IMR-90 (cell line): ENCODE measurements around the gene WNK4. TPM values are rescaled to one million over a fixed set of nuclear protein-coding genes. Genes with fewer than 3 reads are reported as not detected.

Experiments used
- ATAC-seq: fragments of 200-7000 bp; cut with Tn5 transposase; 2 replicates; pipeline ENCODE4 v1.9.1; 2020; ENCODE audit warnings: low read depth, mild to moderate bottlenecking, moderate library complexity
- BruUV-seq: library from RNA; stranded (reverse); fragments of 400-500 nt; replicated peaks from 2 replicates; lab custom pipeline; 2021; lab: Mats Ljungman, UMichigan
- CTCF ChIA-PET: fragments of 300-600 bp; formaldehyde crosslinking; extraction: SDS; loops from one replicate; lab custom pipeline; 2021; ENCODE audit warnings: antibody characterized with exemption; lab: Yijun Ruan, JAX
- POLR2A ChIA-PET: fragments of 300-600 bp; sonication (Branson Sonifier 250); formaldehyde crosslinking; loops from one replicate; lab custom pipeline; 2022; ENCODE audit warnings: antibody characterized with exemption; ENCODE audit not compliant: unreplicated experiment; lab: Charles Lee
- DNase-seq: peaks from one replicate; pipeline ENCODE4 v3.0.0; 2013
- H2AFZ ChIP-seq: replicated peaks from 2 replicates; pipeline ENCODE3; 2013; ENCODE audit warnings: low read length, mild to moderate bottlenecking; ENCODE audit not compliant: poor library complexity
- H2AK5ac ChIP-seq: 2 replicates; pipeline ENCODE4 v1.6.1; 2013; ENCODE audit warnings: low read depth, low read length, inconsistent platforms
- H2AK9ac ChIP-seq: replicated peaks from 2 replicates; pipeline ENCODE3; 2013; ENCODE audit warnings: mild to moderate bottlenecking, low read depth, low read length, moderate library complexity; ENCODE audit not compliant: poor library complexity
- H2BK120ac ChIP-seq: 2 replicates; pipeline ENCODE4 v1.6.1; 2013; ENCODE audit warnings: low read depth, low read length, inconsistent platforms
- H2BK15ac ChIP-seq: 3 replicates; pipeline ENCODE4 v1.6.1; 2013; ENCODE audit warnings: low read depth, low read length, inconsistent platforms
- H2BK20ac ChIP-seq: 2 replicates; pipeline ENCODE4 v1.6.1; 2013; ENCODE audit warnings: low read depth, mild to moderate bottlenecking, inconsistent platforms, low read length, moderate library complexity
- H2BK5ac ChIP-seq: 2 replicates; pipeline ENCODE4 v1.6.1; 2013; ENCODE audit warnings: mild to moderate bottlenecking, low read depth, low read length, inconsistent platforms; ENCODE audit not compliant: poor library complexity, severe bottlenecking
- H3K14ac ChIP-seq: replicated peaks from 2 replicates; pipeline ENCODE4 v1.6.1; 2013; ENCODE audit warnings: low read depth, low read length, inconsistent platforms
- H3K18ac ChIP-seq: 2 replicates; pipeline ENCODE4 v1.6.1; 2013; ENCODE audit warnings: low read depth, low read length, control low read depth
- H3K23ac ChIP-seq: 2 replicates; pipeline ENCODE4 v1.6.1; 2013; ENCODE audit warnings: low read depth, low read length, inconsistent platforms
- H3K27ac ChIP-seq: 2 replicates; pipeline ENCODE4 v1.5.1; 2013; ENCODE audit warnings: mild to moderate bottlenecking, control low read depth, low read length; ENCODE audit not compliant: insufficient read depth
- H3K27me3 ChIP-seq: 2 replicates; pipeline ENCODE4 v1.6.1; 2013; ENCODE audit warnings: low read length; ENCODE audit not compliant: control insufficient read depth, insufficient read depth
- H3K36me3 ChIP-seq: 2 replicates; pipeline ENCODE4 v1.6.1; 2013; ENCODE audit warnings: low read length, mixed read lengths; ENCODE audit not compliant: control insufficient read depth, insufficient read depth
- H3K4ac ChIP-seq: 2 replicates; pipeline ENCODE4 v1.6.1; 2013; ENCODE audit warnings: low read depth, low read length, inconsistent platforms
- H3K4me1 ChIP-seq: 2 replicates; pipeline ENCODE4 v1.6.1; 2013; ENCODE audit warnings: low read length, mixed read lengths; ENCODE audit not compliant: control insufficient read depth, insufficient read depth
- H3K4me2 ChIP-seq: 2 replicates; pipeline ENCODE4 v1.6.1; 2013; ENCODE audit warnings: low read depth, mild to moderate bottlenecking, control low read depth, low read length, moderate library complexity
- H3K4me3 ChIP-seq: 2 replicates; pipeline ENCODE4 v1.5.1; 2013; ENCODE audit warnings: low read depth, mild to moderate bottlenecking, control low read depth, low read length, moderate library complexity; ENCODE audit not compliant: insufficient read depth
- H3K56ac ChIP-seq: 2 replicates; pipeline ENCODE4 v1.6.1; 2013; ENCODE audit warnings: low read length, inconsistent platforms; ENCODE audit not compliant: insufficient read depth; ENCODE audit errors: extremely low read depth
- H3K79me1 ChIP-seq, 2 experiments: 2 replicates each; pipeline ENCODE4 v1.6.1; 2013; ENCODE audit warnings: low read length in 2 of 2, inconsistent platforms in 1 of 2, low read depth in 1 of 2
- H3K9ac ChIP-seq: 2 replicates; pipeline ENCODE4 v1.6.1; 2013; ENCODE audit warnings: low read depth, low read length, control low read depth
- H3K9me1 ChIP-seq: 2 replicates; pipeline ENCODE4 v1.6.1; 2013; ENCODE audit warnings: low read length, inconsistent platforms; ENCODE audit not compliant: insufficient read depth
- H3K9me3 ChIP-seq: 2 replicates; pipeline ENCODE4 v1.6.1; 2013; ENCODE audit warnings: low read length; ENCODE audit not compliant: control insufficient read depth, insufficient read depth
- H4K20me1 ChIP-seq: 2 replicates; pipeline ENCODE4 v1.6.1; 2013; ENCODE audit warnings: low read length, inconsistent platforms; ENCODE audit not compliant: insufficient read depth
- H4K5ac ChIP-seq: 2 replicates; pipeline ENCODE4 v1.6.1; 2013; ENCODE audit warnings: mild to moderate bottlenecking, low read depth, low read length, control low read depth
- H4K8ac ChIP-seq, 2 experiments: 2 replicates each; pipeline ENCODE4 v1.6.1; 2013; ENCODE audit warnings: low read depth in 2 of 2, low read length in 2 of 2, control low read depth in 1 of 2, inconsistent platforms in 1 of 2
- H4K91ac ChIP-seq: 2 replicates; pipeline ENCODE4 v1.6.1; 2013; ENCODE audit warnings: low read depth, low read length, inconsistent platforms; ENCODE audit not compliant: insufficient read depth
- BHLHE40 ChIP-seq: fragments of 150-350 bp; IDR thresholded peaks from 2 replicates; pipeline ENCODE4 v1.6.1; 2016; ENCODE audit warnings: mild to moderate bottlenecking, low read depth, low read length
- CEBPB ChIP-seq: IDR thresholded peaks from 2 replicates; pipeline ENCODE4 v1.6.1; 2012; ENCODE audit warnings: low read depth, low read length, improper control_type of control experiment
- CHD1 ChIP-seq: IDR thresholded peaks from 2 replicates; pipeline ENCODE4 v1.6.1; 2012; ENCODE audit warnings: low read depth, low read length, improper control_type of control experiment
- CTCF ChIP-seq: conservative IDR thresholded peaks from 2 replicates; pipeline ENCODE4 v1.5.1; 2012; ENCODE audit warnings: mild to moderate bottlenecking, low read depth, low read length, improper control_type of control experiment
- FOS ChIP-seq: fragments of 150-350 bp; IDR thresholded peaks from 2 replicates; pipeline ENCODE4 v1.6.1; 2016; ENCODE audit warnings: low read depth, low read length
- MAFK ChIP-seq: IDR thresholded peaks from 2 replicates; pipeline ENCODE4 v1.6.1; 2012; ENCODE audit warnings: low read depth, low read length, improper control_type of control experiment
- MAZ ChIP-seq: IDR thresholded peaks from 2 replicates; pipeline ENCODE4 v1.6.1; 2012; ENCODE audit warnings: low read depth, mild to moderate bottlenecking, low read length, improper control_type of control experiment, moderate library complexity, borderline replicate concordance
- NFE2L2 ChIP-seq: fragments of 150-350 bp; IDR thresholded peaks from 2 replicates; pipeline ENCODE4 v1.6.1; 2016; ENCODE audit warnings: low read depth, mild to moderate bottlenecking, low read length
- POLR2A ChIP-seq: IDR thresholded peaks from 2 replicates; pipeline ENCODE4 v1.6.1; 2012; ENCODE audit warnings: mild to moderate bottlenecking, low read depth, low read length
- RAD21 ChIP-seq: IDR thresholded peaks from 2 replicates; pipeline ENCODE4 v1.6.1; 2012; ENCODE audit warnings: low read length, improper control_type of control experiment
- RCOR1 ChIP-seq: IDR thresholded peaks from 2 replicates; pipeline ENCODE4 v1.6.1; 2012; ENCODE audit warnings: mild to moderate bottlenecking, low read length, improper control_type of control experiment; ENCODE audit not compliant: insufficient replicate concordance
- USF2 ChIP-seq: fragments of 150-350 bp; IDR thresholded peaks from 2 replicates; pipeline ENCODE4 v1.6.1; 2017; ENCODE audit warnings: mild to moderate bottlenecking, antibody characterized with exemption, low read length, low read depth
- WGBS, 2 experiments: methylation state at CpG; one replicate each; pipeline versions ENCODE4 v1.1.5 to v1.1.7; 2013; ENCODE audit warnings: missing lambda C conversion rate in 2 of 2; ENCODE audit not compliant: insufficient read length in 1 of 2; ENCODE audit errors: extremely low coverage in 2 of 2; 5-methylcytosine and 5-hydroxymethylcytosine counted together
- dilution Hi-C: fragments of 300-500 bp; cut with HindIII; formaldehyde crosslinking; loops from one replicate; pipeline ENCODE4 v1.14.3; 2018; ENCODE audit warnings: low sequenced_read_pairs; ENCODE audit not compliant: unreplicated experiment
- in situ Hi-C: fragments of 300-500 bp; cut with MboI; formaldehyde crosslinking; loops from 3 replicates; pipeline ENCODE4 v1.14.3; 2019; ENCODE audit warnings: low sequenced_read_pairs, inconsistent platforms, mixed read lengths
- intact Hi-C: fragments of 100-400 bp; cut with micrococcal nuclease; formaldehyde crosslinking; loops from 2 replicates; pipeline ENCODE4 v1.10.0; 2022
- polyA plus RNA-seq, 3 experiments: library from polyadenylated mRNA; depleted of rRNA; stranded (reverse); fragments of >200 nt; gene quantifications; 2 replicates each; pipeline ENCODE4 v1.2.3, GENCODE V29; 2012; ENCODE audit warnings: low replicate concordance in 1 of 3
- total RNA-seq: library from RNA; depleted of rRNA; stranded (reverse); fragments of >200 nt; gene quantifications from 2 replicates; pipeline ENCODE4 v1.2.3, GENCODE V29; 2012
- TF ChIP-seq, protein P1 (sequence below): fragments of 150-350 bp; IDR thresholded peaks from 2 replicates; pipeline ENCODE4 v1.6.1; 2016; ENCODE audit warnings: low read depth, mild to moderate bottlenecking, low read length, moderate library complexity, borderline replicate concordance

Gene WNK4
- total and polyA plus RNA-seq, 2 of the 4 experiments (the other 2 are of a cell fraction) = 1.3 to 15.1 TPM

DNA sequence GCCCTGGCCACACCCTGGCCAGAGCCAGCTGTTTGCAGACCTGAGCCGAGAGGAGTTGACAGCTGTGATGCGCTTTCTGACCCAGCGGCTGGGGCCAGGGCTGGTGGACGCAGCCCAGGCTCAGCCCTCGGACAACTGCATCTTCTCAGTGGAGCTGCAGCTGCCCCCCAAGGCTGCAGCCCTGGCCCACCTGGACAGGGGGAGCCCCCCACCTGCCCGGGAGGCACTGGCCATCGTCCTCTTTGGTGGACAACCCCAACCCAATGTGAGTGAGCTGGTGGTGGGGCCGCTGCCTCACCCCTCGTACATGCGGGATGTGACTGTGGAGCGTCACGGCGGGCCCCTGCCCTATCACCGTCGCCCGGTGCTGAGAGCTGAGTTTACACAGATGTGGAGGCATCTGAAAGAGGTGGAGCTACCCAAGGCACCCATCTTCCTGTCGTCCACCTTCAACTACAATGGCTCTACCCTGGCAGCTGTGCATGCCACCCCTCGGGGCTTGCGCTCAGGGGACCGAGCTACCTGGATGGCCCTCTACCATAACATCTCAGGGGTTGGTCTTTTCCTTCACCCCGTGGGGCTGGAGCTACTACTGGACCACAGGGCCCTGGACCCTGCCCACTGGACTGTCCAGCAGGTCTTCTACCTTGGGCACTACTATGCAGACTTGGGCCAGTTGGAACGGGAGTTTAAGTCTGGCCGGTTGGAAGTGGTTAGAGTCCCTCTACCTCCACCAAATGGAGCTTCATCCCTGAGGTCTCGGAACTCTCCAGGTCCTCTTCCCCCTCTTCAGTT, 64.5 kb downstream of the WNK4 start (continued):
- TF ChIP-seq FOS = no peak
- no peak for TF ChIP-seq RAD21

DNA sequence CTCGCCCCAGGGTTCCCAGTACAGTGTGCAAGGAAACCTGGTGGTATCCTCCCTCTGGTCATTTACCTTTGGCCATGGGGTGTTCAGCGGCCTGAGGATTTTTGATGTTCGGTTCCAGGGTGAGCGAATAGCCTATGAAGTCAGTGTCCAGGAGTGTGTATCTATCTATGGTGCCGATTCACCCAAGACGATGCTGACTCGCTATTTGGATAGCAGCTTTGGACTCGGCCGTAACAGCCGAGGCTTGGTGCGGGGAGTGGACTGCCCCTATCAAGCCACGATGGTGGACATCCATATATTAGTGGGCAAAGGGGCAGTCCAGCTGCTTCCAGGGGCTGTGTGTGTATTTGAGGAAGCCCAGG, 65.1 kb downstream of the WNK4 start:
- Histone ChIP-seq H2AK9ac (no peak overlapping the region), H3K27me3 (peaks cover 3% of the 10 kb centered on the region; the same call in 1 of the 2 replicates), H3K18ac (no peak overlapping the region), H2BK20ac (no peak overlapping the region), H3K36me3 (peaks cover 38% of the 10 kb centered on the region), H4K20me1 (peaks cover 19% of the 10 kb centered on the region), H4K91ac (no peak overlapping the region), H3K56ac (no peak overlapping the region), H3K9me1 (peaks cover 8% of the 10 kb centered on the region; the same call in 1 of the 2 replicates), H2BK120ac (no peak overlapping the region), H2AFZ (no peak overlapping the region), H3K9me3 (no peaks in the 10 kb centered on the region), H3K9ac (no peak overlapping the region), H2AK5ac (no peak overlapping the region), H3K23ac (no peak overlapping the region), H3K14ac (no peak overlapping the region), H3K4me1 (peaks cover 4% of the 10 kb centered on the region; the same call in 1 of the 2 replicates), H2BK5ac (no peak overlapping the region), H3K4me2 (no peak overlapping the region), H2BK15ac (no peak overlapping the region), H4K8ac (no peak overlapping the region), H3K27ac (no peak overlapping the region), H3K4ac (no peak overlapping the region), H3K4me3 (no peak overlapping the region), H4K5ac (no peak overlapping the region), H3K79me1 (peaks cover 4 to 12% of the 10 kb centered on the region in 2 experiments; a peak in 3 of 4 replicates)
- intact Hi-C loops = no loop called here
- POLR2A ChIA-PET = no interaction called here
- WGBS, 2 experiments = 100% methylated on average over 2 of the region's 12 CpGs; no CpG with 5 or more reads in 1 of the 2 experiments
- in situ Hi-C loops = no loop called here
- no peak for DNase-seq
- dilution Hi-C loops = no loop called here
- BruUV-seq = no TSS peak
- CTCF ChIA-PET = interaction anchor here (0.6 kb wide), 1 partner anchor 47 kb away, joined by 5 read pairs; no protein-coding TSS in a partner anchor
- no peak for ATAC-seq
- no peak for TF ChIP-seq RCOR1
- no peak for TF ChIP-seq MAFK
- TF ChIP-seq CHD1 = no peak
- TF ChIP-seq MAZ = no peak
- TF ChIP-seq CTCF = no peak
- TF ChIP-seq NFE2L2 = no peak
- TF ChIP-seq, protein P1, sequence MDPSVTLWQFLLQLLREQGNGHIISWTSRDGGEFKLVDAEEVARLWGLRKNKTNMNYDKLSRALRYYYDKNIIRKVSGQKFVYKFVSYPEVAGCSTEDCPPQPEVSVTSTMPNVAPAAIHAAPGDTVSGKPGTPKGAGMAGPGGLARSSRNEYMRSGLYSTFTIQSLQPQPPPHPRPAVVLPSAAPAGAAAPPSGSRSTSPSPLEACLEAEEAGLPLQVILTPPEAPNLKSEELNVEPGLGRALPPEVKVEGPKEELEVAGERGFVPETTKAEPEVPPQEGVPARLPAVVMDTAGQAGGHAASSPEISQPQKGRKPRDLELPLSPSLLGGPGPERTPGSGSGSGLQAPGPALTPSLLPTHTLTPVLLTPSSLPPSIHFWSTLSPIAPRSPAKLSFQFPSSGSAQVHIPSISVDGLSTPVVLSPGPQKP = no peak
- no peak for TF ChIP-seq BHLHE40
- TF ChIP-seq USF2 = no peak
- TF ChIP-seq CEBPB = no peak
- no peak for TF ChIP-seq POLR2A
- no peak for TF ChIP-seq RAD21
- TF ChIP-seq FOS = no peak
